ENCODE results near the gene UBN2. TPM values are rescaled to one million over a fixed set of nuclear protein-coding genes. Genes with fewer than 3 reads are reported as not detected.

Gene UBN2
- total RNA-seq: 2.8 and 3.8 TPM in 2 replicates

GRCh38 chr7:139230774-139231512 lies at the start of gene UBN2:
TSS of gene UBN2 (plus strand) at chr7:139231237. CDS start at chr7:139231485, 248 bp downstream.

GRCh38 chr7:139341058-139341775 lies 110.2 kb downstream of the UBN2 start, which contains the start of gene FMC1:
TSS of gene FMC1 (plus strand) at chr7:139341337. CDS start at chr7:139341385, 48 bp downstream.

Other genes starting within 250 kb of the UBN2 start
- 1.0 and 1.7 TPM in 2 replicates for gene KIAA1549, start 249.8 kb upstream of the UBN2 start, total RNA-seq
- 13.1 and 15.0 TPM in 2 replicates for gene ZC3HAV1L, start 195.2 kb upstream of the UBN2 start, total RNA-seq
- 20.8 and 28.4 TPM in 2 replicates for gene ZC3HAV1, start 121.5 kb upstream of the UBN2 start, total RNA-seq
- gene FMC1, start 110.1 kb downstream of the UBN2 start, total RNA-seq: 8.2 and 9.2 TPM in 2 replicates
- gene LUC7L2, start 128.7 kb downstream of the UBN2 start, total RNA-seq: 46.5 and 50.9 TPM in 2 replicates

Measured in airway epithelial cell (primary cell).